Mucosa of rectum (tissue), 2 donors: ENCODE results near the gene PCDHA3.
"Not testable (repeated sequence)": the region's sequence is repeated elsewhere in the genome, so short reads cannot be mapped to it uniquely, and the experiment has no call there.

ENCODE experiments used
- H3K27ac ChIP-seq, 2 donors: one replicate each; pipeline ENCODE4 v1.7.0; 2013; ENCODE audit warnings: inconsistent platforms in 2 of 2, low read depth in 2 of 2, low read length in 2 of 2
- H3K27me3 ChIP-seq, 2 donors: one replicate each; pipeline ENCODE4 v1.7.0; 2013; ENCODE audit warnings: low read length in 2 of 2; ENCODE audit not compliant: control insufficient read depth in 2 of 2, insufficient read depth in 2 of 2
- H3K36me3 ChIP-seq, 2 donors: one replicate each; pipeline ENCODE4 v1.7.0; 2013; ENCODE audit warnings: low read length in 2 of 2; ENCODE audit not compliant: control insufficient read depth in 2 of 2, insufficient read depth in 2 of 2
- H3K4me1 ChIP-seq, 2 donors: one replicate each; pipeline ENCODE4 v1.7.0; 2013; ENCODE audit warnings: low read length in 2 of 2, mild to moderate bottlenecking in 1 of 2; ENCODE audit not compliant: control insufficient read depth in 2 of 2, insufficient read depth in 2 of 2
- H3K4me3 ChIP-seq, 2 donors: one replicate each; pipeline ENCODE4 v1.7.0; 2013; ENCODE audit warnings: low read length in 2 of 2
- H3K9ac ChIP-seq, 2 donors: one replicate each; pipeline ENCODE4 v1.7.0; 2013; ENCODE audit warnings: low read length in 2 of 2, low read depth in 1 of 2, mild to moderate bottlenecking in 1 of 2
- H3K9me3 ChIP-seq, 2 donors: one replicate each; pipeline ENCODE4 v1.7.0; 2013; ENCODE audit warnings: low read length in 2 of 2; ENCODE audit not compliant: control insufficient read depth in 2 of 2
- donor health status: healthy.
- donor health status: Normal muscosa, but diverticular disease.

Gene PCDHA3

DNA sequence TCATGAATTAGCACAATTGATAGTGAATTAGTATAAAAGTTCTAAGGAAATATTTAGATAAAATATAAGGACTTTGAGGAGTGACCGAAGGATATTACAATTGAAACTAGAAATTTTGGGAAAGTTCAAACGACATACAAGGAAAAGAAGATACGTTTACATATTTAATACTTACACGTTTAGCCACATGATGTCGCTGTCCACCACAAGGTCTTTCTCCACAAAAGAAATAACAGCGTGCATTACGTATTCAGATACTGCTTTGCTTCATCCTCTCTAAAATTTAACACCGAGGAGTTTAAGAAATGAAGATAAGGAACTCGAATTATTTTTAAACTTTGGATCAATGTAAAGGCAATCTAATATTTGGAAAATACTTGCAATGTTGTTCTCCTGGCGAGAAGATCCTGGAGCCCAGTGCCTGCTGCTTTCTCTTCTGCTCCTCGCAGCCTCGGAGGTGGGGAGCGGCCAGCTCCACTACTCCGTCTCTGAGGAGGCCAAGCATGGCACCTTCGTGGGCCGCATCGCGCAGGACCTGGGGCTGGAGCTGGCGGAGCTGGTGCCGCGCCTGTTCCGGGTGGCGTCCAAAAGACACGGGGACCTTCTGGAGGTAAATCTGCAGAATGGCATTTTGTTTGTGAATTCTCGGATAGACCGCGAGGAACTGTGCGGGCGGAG lies at the start of gene PCDHA3:
PCDHA3 (plus strand) TSS at position 242 of the 678 bp plus-strand sequence.
- Histone ChIP-seq H3K9ac (no peak within 1 kb of the TSS), H3K9me3 (peaks cover 7 to 19% of the 10 kb centered on the region in 2 donors), H3K27ac (no peak within 1 kb of the TSS), H3K27me3 (no peaks in the 10 kb centered on the region), H3K36me3 (no peaks in the 10 kb centered on the region), H3K4me3 (no peak within 1 kb of the TSS), H3K4me1 (no peaks in the 10 kb centered on the region)

DNA sequence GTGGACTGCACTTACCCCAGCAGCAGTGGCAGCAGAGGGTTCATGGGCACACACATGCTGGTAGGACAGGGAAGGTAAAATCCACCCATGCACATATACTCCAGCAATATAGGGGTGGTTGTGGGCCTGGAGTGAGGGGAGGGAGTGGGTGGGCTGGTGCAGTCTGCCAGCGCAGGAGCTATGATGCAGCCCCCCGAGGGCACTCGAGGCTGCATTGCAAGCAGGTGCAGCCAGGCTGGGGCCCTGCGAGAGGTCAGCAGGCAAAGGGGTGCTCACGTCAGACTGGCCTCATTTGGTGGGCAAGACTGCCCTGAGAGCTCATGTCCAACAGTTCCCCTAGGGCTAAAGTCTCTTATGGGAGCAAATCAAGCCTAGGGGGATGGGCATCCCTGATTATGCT lies 47.3 kb upstream of the PCDHA3 start:
- peaks cover 15 to 16% of the 10 kb centered on the region in 2 donors for H3K9me3 ChIP-seq

DNA sequence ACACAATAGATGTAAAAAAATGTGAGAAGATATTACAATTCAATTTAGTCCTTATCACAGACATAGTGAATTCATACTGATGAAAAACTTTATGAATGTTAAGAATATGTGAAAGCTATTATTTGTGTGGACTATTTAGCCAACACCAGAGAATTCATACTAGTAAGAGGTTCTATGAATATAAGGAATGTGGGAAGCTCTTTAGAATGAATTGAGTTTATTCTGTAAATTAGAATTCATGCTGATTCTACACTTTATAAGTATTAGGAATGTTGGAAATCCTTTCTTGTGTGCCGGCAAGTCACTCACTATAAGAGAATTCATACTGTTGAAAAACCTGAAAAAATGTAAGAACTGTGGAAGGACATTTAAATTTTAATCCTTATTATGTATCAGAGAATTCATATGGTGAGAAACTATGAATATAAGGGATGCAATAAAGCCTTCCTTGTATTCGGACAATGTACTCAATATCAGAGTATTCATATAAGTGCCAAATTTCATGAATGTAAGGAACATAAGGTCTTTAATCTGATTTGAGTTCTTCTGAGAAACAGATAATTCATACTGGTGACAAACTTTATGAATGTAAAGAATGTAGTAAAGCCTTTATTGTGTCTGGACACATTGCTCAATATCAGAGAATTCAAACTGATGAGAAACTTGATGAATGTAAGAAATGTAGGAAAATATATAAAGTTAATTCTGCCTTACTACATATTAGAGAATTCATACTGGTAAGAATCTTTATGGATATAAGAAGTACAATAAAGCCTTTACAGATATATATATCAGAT lies 36.5 kb upstream of the PCDHA3 start:
- H3K27me3 ChIP-seq, result no peaks in the 10 kb centered on the region
- H3K9ac ChIP-seq, result no peak overlapping the region
- peaks cover 24 to 42% of the 10 kb centered on the region in 2 donors for H3K9me3 ChIP-seq
- H3K4me3 ChIP-seq, result no peak overlapping the region
- no peaks in the 10 kb centered on the region for H3K36me3 ChIP-seq
- H3K27ac ChIP-seq, result no peak overlapping the region
- H3K4me1 ChIP-seq, result no peaks in the 10 kb centered on the region

More for the DNA sequence above, 47.3 kb upstream of the PCDHA3 start:
- Histone ChIP-seq H3K4me3 (no peak overlapping the region), H3K27me3 (no peaks in the 10 kb centered on the region), H3K4me1 (no peaks in the 10 kb centered on the region), H3K27ac (no peak overlapping the region), H3K36me3 (no peaks in the 10 kb centered on the region), H3K9ac (no peak overlapping the region)

DNA sequence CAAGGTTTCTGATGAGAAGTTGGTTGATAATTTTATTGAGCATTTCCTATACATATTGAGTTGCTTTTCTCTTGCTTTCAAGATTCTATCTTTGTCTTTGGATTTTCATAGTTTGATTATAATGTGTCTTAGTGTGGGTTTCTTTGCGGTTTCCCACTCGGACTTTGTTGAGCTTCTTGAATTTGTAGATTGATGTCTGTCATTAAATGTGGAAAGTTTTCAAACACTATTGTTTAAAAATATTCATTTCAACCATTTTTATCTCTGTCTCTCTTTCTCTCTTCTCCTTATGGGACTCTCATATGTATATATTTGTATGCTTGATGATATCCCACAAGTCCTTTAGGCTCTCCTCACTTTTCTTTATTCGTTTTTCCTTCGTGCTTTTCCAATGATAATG lies 33.4 kb upstream of the PCDHA3 start:
- Histone ChIP-seq H3K36me3 (no peaks in the 10 kb centered on the region), H3K9me3 (peaks cover 26 to 47% of the 10 kb centered on the region in 2 donors), H3K9ac (no peak overlapping the region), H3K4me3 (no peak overlapping the region), H3K4me1 (no peaks in the 10 kb centered on the region), H3K27me3 (no peaks in the 10 kb centered on the region), H3K27ac (no peak overlapping the region)

DNA sequence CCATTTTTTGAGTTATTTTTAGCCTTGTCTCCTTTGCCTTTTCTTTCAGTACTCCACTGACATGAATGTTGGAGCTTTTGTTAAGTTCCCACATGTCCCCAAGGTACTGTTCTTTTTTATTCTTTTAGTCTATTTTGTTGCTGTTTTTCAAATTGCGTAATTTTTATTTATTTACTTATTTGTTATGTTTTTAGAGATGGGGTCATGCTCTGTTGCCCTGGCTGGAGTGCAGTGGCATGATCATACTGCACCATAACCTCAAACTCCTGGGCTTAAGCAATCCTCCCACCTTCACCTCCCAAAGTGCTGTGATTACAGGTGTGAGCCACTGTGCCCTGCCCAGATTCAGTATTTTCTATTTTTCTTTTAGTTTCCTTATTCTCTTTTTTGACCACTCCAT lies 20.3 kb upstream of the PCDHA3 start:
- Histone ChIP-seq H3K36me3 (no peaks in the 10 kb centered on the region), H3K27ac (no peak overlapping the region), H3K4me1 (no peaks in the 10 kb centered on the region), H3K27me3 (no peaks in the 10 kb centered on the region), H3K9ac (no peak overlapping the region), H3K4me3 (no peak overlapping the region), H3K9me3 (peaks cover 9 to 24% of the 10 kb centered on the region in 2 donors)

DNA sequence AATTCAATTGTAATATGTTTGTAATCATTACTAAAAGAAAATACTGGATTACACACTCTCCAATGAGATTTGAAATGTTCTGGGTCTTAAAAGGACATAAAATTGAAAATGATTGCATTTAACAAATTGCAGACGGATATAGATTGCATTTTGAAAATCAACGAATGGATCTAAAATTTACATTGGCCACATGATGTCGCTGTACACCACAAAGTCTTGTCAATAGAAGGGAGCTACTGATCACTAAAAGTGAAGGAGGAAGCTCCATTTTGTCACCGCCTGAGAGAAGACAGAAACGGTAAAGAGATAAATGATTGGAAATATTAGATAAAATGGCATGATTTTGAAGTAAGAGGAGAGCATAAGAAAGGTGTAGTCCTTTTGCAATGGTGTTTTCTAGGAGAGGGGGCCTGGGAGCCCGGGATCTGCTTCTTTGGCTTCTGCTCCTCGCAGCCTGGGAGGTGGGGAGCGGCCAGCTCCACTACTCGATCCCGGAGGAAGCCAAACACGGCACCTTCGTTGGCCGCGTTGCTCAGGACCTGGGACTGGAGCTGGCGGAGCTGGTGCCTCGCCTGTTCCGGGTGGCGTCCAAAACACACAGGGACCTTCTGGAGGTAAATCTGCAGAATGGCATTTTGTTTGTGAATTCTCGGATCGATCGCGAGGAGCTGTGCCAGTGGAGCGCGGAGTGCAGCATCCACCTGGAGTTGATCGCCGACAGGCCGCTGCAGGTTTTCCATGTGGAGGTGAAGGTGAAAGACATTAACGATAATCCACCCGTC lies 14.8 kb upstream of the PCDHA3 start, which contains the start of gene PCDHA1:
PCDHA1 (plus strand) TSS at position 236 of the 782 bp plus-strand sequence.
- no peaks in the 10 kb centered on the region for H3K4me1 ChIP-seq
- H3K27me3 ChIP-seq, result no peaks in the 10 kb centered on the region
- H3K9me3 ChIP-seq, result peaks cover 21 to 22% of the 10 kb centered on the region in 2 donors

DNA sequence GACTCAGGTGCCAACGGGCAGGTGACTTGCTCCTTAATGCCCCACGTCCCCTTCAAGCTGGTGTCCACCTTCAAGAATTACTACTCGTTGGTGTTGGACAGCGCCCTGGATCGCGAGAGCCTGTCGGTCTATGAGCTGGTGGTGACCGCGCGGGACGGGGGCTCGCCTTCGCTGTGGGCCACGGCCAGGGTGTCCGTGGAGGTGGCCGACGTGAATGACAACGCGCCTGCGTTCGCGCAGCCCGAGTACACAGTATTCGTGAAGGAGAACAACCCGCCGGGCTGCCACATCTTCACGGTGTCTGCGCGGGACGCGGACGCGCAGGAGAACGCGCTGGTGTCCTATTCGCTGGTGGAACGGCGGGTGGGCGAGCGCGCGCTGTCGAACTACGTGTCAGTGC lies 13.4 kb upstream of the PCDHA3 start:
- H3K4me1 ChIP-seq, H3K9ac ChIP-seq, H3K27me3 ChIP-seq, H3K36me3 ChIP-seq, H3K27ac ChIP-seq, H3K4me3 ChIP-seq: not testable (repeated sequence)
- H3K9me3 ChIP-seq, result peaks cover 19 to 21% of the 10 kb centered on the region in 2 donors

More for the DNA sequence above, 14.8 kb upstream of the PCDHA3 start, which contains the start of gene PCDHA1:
- no peak within 1 kb of the TSS for H3K4me3 ChIP-seq
- no peaks in the 10 kb centered on the region for H3K36me3 ChIP-seq
- H3K9ac ChIP-seq, result no peak within 1 kb of the TSS
- H3K27ac ChIP-seq, result no peak within 1 kb of the TSS

DNA sequence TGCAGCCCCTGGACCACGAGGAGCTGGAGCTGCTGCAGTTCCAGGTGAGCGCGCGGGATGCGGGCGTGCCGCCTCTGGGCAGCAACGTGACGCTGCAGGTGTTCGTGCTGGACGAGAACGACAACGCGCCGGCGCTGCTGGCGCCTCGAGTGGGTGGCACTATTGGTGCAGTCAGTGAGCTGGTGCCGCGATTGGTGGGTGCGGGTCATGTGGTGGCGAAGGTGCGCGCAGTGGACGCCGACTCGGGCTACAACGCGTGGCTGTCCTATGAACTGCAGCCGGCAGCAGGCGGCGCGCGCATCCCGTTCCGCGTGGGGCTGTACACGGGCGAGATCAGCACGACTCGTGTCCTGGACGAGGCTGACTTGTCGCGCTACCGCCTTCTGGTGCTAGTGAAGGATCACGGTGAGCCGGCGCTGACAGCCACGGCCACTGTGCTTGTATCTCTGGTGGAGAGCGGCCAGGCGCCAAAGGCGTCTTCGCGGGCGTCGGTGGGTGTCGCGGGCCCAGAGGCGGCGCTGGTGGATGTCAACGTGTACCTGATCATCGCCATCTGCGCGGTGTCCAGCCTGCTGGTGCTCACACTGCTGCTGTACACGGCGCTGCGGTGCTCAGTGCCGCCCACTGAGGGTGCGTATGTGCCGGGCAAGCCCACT lies 12.9 kb upstream of the PCDHA3 start:
- peaks cover 17% of the 10 kb centered on the region in 2 donors for H3K9me3 ChIP-seq
- H3K9ac ChIP-seq, H3K4me3 ChIP-seq, H3K27me3 ChIP-seq, H3K27ac ChIP-seq, H3K36me3 ChIP-seq, H3K4me1 ChIP-seq: not testable (repeated sequence)

DNA sequence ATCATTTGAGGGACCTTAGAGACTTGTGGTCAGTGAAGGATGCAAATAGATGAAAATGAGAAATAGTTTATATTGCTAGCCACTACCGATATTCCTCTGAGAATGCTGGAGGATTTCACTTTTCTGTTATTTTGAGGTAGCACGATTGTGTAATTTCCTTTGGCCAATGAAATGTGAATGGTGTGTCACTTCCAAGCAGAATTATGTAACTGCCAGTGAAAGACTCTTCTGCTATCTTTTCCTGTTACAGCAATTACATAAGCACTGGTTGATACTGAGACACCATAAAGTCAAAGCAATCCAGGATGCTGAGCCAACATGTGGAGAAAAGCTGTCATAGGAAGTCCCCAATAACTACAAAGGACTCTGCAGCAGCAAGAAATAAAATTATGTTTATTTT lies 9.8 kb upstream of the PCDHA3 start:
- Histone ChIP-seq H3K27ac (no peak overlapping the region), H3K4me1 (no peaks in the 10 kb centered on the region), H3K27me3 (no peaks in the 10 kb centered on the region), H3K9me3 (peaks cover 16 to 19% of the 10 kb centered on the region in 2 donors), H3K9ac (no peak overlapping the region), H3K36me3 (no peaks in the 10 kb centered on the region), H3K4me3 (no peak overlapping the region)
